ENCODE measurements around the gene SNX9.
"Not testable (repeated sequence)": the region's sequence is repeated elsewhere in the genome, so short reads cannot be mapped to it uniquely, and the experiment has no call there.

SNX9 gene

DNA sequence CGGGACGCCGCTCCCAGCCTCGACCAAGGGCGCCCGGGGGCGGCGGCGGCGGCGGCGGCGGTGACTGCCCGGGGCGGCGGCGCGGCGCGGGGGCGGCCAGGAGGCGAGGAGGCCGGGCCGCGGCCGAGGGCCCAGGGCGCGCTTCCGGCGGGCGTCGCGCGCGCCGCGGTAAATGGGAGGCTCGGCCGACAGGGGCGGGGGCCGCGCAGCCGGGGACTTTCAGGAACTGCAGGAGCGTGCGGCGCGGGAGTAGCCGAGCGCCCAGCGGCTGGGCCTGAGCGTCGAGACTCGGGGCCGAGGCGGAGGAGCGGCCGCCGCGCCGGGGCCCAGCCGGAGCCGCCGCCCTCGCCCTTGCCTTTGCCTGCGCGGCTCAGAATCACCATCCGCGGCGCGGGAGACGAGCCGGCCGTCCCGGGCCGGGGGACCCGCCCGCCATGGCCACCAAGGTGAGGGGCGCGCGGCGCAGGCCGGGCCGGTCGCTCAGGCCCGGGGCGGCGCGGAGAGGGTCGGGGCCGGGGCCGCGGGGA, at the start of gene SNX9:
SNX9 (plus strand) TSS at position 246 of the 527 bp plus-strand sequence; CDS start at position 435, 189 bp downstream.
- peak; percentile 40 for DNase-seq (ENCODE audit: low spot score)

DNA sequence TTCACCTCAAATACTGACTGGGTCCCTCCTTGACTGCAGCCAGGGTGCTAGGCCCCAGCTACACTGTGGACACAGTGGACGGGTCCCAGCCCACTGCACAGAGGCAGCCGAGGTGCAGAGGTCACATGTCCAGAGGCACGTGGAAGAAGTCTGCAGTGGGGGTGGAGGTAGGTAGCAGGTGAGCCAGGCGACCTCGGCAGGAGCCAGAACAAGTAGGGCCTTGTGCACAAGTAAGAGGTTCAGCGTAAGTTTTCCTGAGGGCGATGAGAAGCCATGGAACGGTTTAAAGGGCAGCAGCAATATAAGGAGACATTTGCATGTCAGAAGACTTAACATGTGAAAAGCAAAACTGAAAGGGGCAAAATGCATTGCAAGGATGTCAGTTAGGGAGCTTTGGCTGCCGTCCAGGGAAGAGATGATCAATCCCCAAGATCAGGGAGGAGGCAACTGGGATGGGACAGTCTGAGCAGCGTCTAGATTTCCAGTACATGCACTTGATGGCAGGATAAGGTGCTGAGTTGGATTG, 49.7 kb upstream of the SNX9 start:
- DNase-seq (ENCODE audit: low spot score): no peak

DNA sequence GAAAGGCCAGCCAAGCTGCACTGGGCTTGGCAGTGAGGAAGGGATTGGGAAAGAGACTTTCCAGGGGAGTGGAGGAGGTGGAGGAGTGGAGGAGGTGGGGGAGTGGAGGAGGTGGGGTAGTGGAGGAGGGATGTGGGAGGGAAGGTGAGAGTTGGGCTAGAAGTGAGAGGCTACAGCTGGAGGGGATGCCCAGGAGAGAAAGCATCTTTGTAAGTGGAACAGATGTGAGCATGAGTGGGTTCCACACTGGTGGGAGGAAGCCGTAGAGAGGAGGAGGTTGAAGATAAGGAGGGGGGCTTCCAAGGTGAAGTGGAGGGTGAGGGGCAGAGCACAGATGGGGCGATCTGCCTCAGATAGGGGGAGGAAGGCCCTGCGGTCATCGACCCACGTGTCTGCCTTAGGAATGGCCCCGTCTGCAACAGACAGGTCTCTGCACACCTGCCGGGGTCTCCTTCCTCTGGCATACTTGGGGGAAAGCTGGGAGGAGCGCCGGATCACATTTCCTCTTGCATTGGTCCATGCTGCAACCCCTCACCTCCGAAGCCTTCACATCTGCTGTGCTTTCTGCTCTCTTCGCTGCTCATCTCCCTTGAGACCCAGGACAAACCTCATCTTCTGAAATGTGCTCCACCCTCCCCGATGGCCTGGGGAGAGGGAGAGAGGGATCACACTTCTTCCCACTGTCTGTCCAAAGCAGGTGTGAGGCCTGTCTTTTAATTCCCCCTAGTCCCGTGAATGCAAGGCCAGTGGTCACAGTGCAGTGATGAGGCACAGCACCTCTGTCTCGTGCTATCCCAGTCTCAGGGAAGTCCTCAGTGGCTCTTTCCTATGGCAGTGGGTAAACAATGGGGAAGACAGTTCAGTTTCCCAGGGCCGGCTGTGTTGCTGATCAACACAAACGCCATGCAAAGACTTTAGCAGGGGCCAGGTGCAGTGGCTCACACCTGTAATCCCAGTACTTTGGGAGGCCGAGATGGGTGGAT, 48.6 kb upstream of the SNX9 start:
- no peak for DNase-seq (ENCODE audit: low spot score)

DNA sequence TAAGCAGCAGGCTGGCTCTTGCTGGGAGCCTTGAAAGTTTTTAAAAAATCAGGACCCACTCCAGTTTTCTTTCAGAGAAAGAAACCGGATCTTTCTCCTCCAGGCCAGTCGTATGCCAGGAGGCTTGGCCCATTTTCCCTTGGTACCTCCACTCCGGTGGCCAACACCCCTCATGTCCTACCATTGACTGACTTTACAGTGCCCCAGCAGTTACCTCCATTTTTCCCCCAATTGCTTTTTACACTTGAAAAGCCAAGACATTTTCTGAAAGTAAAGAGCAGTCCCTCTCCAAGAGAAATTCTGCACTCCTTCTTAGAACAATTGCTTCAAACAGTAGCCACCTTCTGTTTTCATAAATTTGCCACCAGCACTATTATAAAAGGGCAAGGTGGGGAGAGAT, 47.7 kb upstream of the SNX9 start:
- DNase-seq (ENCODE audit: low spot score): no peak

DNA sequence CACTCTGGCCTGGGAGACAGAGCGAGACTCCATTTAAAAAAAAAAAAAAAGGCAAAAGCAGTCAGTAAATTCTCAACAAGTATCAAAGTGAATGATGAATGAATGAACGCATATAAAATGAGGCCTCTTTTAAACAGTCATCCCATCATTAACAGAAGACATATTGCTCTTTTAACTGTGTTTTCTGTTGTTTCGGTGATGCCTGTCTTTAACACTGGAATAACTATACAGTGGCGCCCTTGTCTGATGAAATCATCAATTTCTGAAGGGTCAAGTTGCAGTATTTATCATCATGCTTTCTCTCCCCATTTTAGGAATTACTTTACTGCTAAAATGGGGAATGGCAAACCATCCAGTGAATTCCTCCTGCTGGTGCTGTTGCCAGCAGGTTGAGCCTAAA, 45.7 kb upstream of the SNX9 start:
- no peak for DNase-seq (ENCODE audit: low spot score)

DNA sequence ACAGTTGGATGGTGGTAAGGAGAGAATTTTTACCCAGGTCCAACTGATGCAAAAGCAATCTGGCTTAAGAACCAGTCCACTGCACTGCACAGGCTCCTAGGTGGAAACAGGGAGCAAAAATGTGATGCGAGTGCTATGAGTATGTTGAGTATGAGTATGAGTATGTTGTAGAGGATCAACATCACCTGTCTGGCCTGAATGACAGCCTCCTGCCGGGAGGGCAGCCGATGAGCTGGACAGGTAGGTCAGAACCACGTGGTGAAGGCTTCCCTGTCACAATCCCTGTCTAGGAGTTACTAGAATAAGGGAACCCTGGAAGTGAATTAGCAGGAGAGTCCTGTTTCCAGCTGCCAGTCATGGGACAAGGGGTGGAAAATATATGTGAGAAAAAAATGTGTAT, 44.3 kb upstream of the SNX9 start:
- no peak for DNase-seq (ENCODE audit: low spot score)

DNA sequence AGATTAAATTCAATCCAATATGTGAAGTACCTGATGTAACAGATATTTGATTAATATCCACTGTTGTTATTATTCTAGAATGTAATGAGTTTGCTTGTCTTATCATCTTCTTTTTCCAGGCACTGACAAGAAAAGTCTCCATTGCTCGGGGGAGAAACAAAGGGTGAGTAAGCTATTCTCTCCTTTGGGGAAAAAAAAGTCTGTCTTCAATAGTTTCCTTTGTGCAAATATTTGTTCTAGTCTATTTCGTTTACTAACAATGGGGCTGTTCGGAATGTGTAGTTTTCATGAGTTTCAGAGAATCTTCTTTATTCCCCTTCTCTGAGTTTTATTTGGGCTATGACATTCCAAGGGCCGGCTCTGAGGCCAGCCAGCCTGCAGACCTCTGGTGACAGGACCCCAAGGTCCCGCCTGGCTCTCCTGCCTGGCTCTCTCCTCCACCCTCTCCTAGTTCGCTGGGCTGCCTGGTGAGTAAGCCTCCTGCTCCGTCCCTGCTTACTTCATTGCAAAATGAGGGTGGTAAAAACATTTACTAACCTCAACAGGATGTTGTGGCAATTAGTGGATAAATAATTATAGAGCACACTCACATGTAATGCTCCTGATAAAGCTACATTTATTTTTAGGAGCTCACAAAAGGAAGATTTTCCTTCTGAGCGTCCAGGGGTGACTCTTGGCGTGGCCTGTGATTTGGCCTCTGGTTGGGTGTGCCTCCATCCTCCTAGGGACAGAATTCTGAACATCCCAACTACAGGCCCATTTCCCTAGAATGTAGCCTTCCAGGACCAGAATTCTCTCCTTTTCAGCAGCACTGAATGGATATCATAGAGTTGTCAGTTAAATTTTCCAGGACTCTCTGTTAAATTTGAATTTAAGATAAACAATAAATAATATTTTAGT, 43.1 kb upstream of the SNX9 start:
- no peak for DNase-seq (ENCODE audit: low spot score)

DNA sequence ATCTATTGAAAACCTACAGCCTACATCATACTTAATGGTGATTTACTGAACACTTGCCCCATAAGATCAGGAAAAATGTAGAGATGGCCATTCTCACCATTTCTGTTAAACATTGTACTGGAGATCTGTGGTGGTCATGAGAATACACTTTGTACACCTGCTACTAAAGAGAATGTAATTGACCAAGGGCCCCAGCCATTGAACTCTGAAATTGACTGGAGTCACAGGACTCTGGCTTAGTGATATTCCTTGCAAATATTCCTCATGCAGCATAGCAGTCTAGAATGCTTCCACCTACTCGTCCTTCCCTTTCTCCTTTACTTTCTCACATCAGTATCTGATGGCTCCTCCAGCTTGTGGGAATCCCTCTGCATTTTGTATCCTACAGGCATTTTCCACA, 37.4 kb upstream of the SNX9 start:
- no peak for DNase-seq (ENCODE audit: low spot score)

DNA sequence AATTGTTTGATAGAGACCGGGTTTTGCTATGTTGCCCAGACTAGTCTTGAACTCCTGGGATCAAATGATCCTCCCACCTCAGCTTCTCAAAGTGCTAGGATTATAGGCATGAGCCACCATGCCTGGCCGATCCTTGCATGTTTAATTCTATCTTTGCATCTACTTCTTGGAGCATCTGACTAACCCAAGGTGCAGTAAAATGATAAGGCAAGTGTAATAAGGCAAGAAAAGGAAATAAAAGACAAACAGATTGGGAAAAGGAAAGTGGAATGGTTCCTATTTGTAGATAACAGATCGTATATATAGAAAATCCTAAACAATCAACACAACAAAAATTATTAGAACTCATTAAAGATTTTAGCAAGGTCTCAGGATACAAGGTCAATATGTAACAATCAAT, 36.8 kb upstream of the SNX9 start:
- DNase-seq (ENCODE audit: low spot score): no peak

DNA sequence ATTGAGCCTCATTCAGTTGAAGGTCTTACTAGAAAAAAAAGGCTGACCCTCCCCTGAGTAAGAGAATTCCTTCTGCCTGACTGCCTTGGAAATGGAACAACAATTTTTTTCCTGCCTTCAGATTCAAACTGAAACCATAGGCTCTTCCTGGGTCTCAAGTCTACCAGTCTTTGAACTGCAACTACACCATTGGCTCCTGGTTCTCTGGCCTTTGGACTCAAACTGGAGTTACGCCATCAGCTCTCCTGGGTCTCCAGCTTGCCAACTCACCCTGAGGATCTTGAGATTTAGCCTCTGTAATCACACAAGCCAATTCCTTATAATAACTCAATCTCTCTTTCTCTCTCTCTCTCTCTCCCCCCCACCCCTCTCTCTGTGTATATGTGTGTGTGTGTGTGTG, 36.0 kb upstream of the SNX9 start:
- DNase-seq (ENCODE audit: low spot score): no peak

DNA sequence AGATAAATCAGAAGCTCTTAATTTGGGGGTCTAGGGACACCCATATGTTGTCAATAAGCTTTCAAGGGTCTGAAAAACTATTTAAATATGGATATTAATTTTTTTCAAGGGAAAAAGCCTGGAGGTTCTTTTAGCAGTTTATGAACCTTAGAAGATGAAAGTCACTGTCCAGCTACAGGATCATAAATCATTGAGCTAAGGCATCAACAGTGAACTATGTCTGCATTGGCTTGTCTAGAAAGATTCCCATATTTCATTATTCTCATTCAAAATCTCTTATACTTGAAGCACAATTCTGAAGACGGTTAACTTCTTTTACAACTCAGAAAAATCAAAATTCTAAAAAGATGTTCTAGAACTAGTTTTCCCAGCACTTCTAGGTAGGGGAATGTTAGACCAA, 34.9 kb upstream of the SNX9 start:
- no peak for DNase-seq (ENCODE audit: low spot score)

DNA sequence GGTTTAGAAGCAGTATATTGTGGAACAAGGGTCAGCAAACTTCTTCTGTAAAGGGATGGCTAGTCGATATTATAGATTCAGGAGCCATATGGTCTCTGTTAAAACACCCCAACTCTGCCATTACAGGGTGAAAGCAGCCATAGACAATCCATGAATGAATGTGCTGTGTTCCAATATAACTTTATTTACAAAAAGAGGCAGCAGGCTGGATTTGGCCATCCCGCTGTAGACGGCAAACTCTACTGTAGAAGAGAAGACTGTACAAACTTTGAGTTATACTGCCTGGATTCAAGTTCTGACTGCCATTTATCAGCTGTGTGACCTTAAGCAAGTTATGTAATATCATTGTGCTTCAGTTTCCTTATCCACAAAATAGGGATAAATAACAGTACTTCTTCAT, 33.7 kb upstream of the SNX9 start:
- DNase-seq (ENCODE audit: low spot score): no peak

DNA sequence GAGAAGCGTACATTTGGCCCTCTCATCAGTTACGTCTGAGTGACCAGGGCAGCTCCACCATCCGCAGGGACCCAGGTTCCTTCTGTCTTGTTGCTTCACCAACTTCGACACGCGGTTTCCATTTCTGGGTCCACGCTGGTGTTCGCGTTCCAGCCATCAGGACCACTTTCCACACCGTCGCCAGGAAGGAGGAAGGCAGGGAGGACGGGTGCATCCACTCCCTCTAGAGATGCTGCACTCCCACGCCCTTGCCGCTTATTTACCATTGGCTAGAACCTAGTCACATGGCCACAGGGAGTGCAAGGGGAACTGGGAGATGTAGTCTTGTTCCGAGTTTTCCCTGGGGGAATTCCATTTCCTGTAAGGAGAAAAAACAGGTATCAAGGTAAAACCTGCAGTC, 33.2 kb upstream of the SNX9 start:
- DNase-seq (ENCODE audit: low spot score): peak; percentile 11

DNA sequence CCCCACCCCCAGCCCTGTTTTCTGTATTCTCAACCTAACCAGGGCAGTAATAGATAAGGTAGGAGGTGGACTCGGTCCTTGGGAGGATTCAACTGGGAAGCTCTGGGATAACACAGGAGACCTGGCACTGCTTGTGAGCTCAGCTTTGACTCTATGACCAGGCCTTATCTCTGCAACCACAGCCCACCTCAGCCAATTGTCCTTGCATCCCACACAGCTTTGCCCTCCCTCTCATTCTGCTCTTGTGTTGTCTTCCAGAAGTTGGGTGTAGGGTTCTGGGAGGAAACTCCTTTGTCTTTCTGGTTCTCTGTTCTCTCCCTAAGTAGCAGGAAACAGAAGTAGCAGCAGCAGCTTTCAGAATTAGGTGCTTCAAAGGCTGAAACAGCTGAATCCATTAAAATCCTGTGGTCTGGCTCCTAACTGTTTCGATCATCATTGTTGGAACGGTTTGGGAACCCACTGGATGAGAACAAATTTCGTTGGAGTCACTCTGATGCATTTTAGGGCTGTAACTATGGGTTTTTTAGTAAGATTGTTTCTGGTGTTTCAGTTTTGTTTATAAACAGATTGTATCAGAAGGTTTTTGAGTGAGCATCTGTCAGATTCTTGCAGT, 32.4 kb upstream of the SNX9 start:
- no peak for DNase-seq (ENCODE audit: low spot score)

DNA sequence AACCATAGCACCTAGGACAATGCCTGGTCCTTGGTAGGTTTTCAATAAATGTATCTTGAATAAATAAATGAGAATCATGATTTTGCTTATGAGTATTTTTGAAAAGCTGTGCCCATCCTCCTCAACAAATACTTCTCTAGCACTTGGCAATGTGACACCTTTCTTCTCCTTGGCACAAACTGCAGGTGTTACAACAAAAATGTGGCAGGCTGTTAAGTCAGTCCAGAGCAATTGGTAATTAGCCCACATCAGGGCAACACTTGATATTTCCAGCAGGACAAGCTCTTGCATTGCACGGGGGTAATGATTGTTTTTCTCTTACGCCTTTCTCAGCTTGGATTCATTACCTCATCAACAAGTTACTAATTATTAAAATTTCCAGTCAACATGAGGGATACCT, 31.6 kb upstream of the SNX9 start:
- no peak for DNase-seq (ENCODE audit: low spot score)

DNA sequence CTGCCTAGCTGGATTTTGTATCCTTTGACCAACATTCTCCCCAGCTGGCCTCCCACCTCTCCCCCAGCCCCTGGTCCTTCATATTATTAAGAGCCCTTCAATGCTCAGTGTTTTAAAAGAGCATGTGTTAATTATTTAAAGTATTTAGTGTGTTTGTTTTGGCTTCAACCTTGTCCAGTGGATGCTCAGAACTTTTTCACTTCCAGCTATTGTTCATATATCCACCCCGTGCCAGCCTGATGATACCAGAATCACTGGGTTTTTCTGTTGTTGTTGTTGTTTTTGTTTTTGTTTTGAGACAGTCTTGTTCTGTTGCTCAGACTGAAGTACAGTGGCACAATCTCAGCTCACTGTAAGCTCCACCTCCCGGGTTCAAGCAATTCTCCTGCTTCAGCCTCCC, 30.4 kb upstream of the SNX9 start:
- DNase-seq (ENCODE audit: low spot score): no peak

DNA sequence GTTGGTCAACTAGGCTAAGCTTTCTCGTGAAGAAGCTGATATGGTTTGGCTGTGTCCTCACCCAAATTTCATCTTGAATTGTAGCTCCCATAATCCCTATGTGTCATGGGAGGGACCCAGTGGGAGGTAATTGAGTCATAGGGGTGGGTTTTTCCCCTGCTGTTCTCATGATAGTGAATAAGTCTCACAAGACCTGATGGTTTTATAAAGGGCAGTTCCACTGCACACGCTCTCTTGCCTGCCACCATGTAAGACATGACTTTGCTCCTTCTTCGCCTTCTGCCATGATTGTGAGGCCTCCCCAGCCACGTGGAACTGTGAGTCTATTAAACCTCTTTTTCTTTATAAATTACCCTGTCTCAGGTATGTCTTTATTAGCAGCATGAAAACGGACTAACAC, 29.0 kb upstream of the SNX9 start:
- DNase-seq (ENCODE audit: low spot score): not testable (repeated sequence)

DNA sequence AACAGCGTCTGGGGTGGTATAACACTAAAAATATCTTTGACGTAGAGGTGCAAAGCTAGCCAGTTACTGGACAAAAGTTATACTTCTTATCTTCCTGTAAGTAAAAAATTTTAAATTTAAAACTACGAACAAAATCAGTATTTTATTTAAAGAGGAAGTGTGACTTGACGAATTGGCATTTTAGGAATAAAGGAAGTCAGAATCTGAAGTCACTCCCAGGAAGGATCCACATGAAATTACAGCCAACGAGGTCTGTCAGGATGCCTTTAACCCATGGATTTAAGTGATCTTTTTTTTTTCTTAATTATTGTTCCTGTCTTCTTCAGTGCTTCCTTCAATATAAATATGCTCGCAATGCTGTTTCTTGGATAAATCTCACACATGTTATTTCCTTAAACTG, 27.2 kb upstream of the SNX9 start:
- DNase-seq (ENCODE audit: low spot score): no peak

DNA sequence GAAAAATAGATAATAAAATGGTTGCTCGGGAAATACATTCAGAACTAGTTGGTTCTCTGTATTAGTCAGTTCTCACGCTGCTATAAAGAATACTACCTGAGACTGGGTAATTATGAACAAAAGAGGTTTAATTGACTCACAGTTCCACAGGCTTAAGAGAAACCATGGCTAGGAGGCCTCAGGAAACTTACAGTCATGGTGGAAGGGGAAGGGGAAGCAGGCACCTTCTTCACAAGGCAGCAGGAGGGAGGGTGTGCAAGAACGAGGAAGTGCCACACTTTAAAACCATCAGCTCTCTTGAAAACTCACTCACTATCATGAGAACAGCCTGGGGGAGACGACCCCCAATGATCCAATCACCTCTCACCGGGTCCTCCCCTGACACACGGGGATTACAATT, 24.2 kb upstream of the SNX9 start:
- no peak for DNase-seq (ENCODE audit: low spot score)

DNA sequence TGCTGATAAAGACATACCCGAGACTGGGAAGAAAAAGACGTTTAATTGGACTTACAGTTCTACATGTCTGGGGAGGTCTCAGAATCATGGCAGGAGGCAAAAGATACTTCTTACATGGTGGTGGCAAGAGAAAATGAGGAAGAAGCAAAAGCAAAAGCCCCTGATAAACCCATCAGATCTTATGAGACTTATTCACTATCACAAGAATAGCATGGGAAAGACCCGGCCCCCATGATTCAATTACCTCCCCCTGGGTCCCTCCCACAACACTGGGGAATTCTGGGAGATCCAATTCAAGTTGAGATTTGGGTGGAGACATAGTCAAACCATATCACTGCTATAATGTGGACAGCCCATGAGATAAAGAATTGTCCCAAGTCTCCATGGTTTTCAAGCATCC, 23.5 kb upstream of the SNX9 start:
- not testable (repeated sequence) for DNase-seq (ENCODE audit: low spot score)

DNA sequence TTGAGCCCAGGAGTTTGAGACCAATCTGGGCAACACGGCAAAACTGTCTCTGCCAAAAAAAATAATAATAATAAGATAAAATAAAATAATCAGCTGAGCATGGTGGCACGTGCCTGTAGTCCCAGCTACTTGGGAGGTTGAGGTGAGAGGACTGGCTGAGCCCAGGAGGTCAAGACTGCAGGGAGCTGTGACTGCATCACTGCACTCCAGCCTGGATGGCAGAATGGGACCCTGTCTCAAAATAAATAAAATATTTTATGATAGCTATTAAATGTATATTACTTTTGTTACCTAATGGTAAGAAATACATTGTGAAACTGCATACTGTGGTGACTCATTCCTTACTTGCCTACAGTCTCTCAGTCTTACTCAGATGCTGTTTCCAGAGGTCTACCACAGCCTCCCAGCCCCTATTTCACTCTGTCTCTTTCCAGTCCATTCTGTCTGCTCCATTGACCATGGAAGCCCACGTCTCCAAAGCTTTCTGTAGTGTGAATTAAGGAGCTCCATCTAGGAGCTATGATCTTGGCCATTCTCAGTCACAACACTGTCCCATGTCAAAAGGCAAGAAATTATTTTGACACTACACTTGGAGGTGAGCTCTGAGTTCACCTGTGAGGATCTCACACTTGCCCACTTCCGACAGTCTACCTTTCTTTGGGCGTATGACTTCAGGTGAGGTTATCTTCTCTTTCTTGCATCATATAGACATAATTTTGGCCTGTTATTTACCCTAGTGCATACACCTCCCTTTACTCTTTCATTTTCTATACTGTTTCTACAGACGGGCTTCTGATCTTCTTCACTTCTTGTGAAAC, 22.4 kb upstream of the SNX9 start:
- DNase-seq (ENCODE audit: low spot score): no peak
